ENCODE measurements around the gene ROBO1.

- TF ChIP-seq CTCF (IDR thresholded peaks at IDR 0.05) (no peak), POLR2A (IDR thresholded peaks at IDR 0.05) (no peak)
These were observed 518.1 kb downstream of the ROBO1 start for GRCh38 chr3:79249701-79250100.

Measured in thyroid gland (tissue), 4 donors.